HepG2 (cell line): Measurements from ENCODE around the gene NRG4. TPM values are rescaled to one million over a fixed set of nuclear protein-coding genes. Genes with fewer than 3 reads are reported as not detected.

Experiments used
- GABPA ChIP-seq, 2 experiments: IDR thresholded peaks; 2 replicates each; pipeline ENCODE4 v1.6.1; 2011 to 2016; ENCODE audit warnings: low read depth in 2 of 2, low read length in 1 of 2, missing biosample characterization in 1 of 2, missing genetic modification characterization in 1 of 2
- PCBP2 ChIP-seq: fragments of 200-400 bp; formaldehyde crosslinking; optimal IDR thresholded peaks from 2 replicates; pipeline ENCODE3; 2018; ENCODE audit warnings: low read length, low read depth; ENCODE audit not compliant: poor library complexity, severe bottlenecking
- ZNF33B ChIP-seq: sonication (generic); formaldehyde crosslinking; IDR thresholded peaks from 2 replicates; pipeline ENCODE4 v1.5.1; 2020; ENCODE audit warnings: mild to moderate bottlenecking, missing genetic modification reagents
- ZNF768 ChIP-seq: sonication (generic); formaldehyde crosslinking; IDR thresholded peaks from 2 replicates; pipeline ENCODE4 v1.4.0; 2020; ENCODE audit warnings: missing genetic modification reagents
- ZNF780A ChIP-seq: sonication (generic); formaldehyde crosslinking; IDR thresholded peaks from 2 replicates; pipeline ENCODE4 v1.8.0; 2022; ENCODE audit warnings: mild to moderate bottlenecking, missing genetic modification reagents, moderate library complexity
- polyA plus RNA-seq, 8 experiments: library from polyadenylated mRNA; depleted of rRNA in 3 of 8; stranded (reverse) in 7 of 8; unstranded in 1 of 8; fragments of >200 nt; fragmentation: Illumina TruSeq in 4 of 8; extraction: Trizol in 4 of 8; gene quantifications; 2 replicates each; pipeline versions ENCODE4 v1.2.1 to v1.2.3, GENCODE V29; 2011 to 2016; ENCODE audit warnings: low read depth in 4 of 8, missing spikeins in 1 of 8, mixed read lengths in 1 of 8; ENCODE audit not compliant: insufficient read depth in 1 of 8
- total RNA-seq, 5 experiments: library from RNA; depleted of rRNA; stranded (reverse); fragments of >200 nt; fragmentation: Illumina TruSeq; extraction: Trizol; gene quantifications; 2 replicates each; pipeline ENCODE4 v1.2.3, GENCODE V29; 2016; ENCODE audit warnings: low read depth in 1 of 5
- TF ChIP-seq, protein P1 (sequence below): sonication (generic); formaldehyde crosslinking; IDR thresholded peaks from 2 replicates; pipeline ENCODE4 v1.4.0; 2020; ENCODE audit warnings: mild to moderate bottlenecking, low read depth, missing genetic modification reagents
- TF ChIP-seq, protein P2 (sequence below): conservative IDR thresholded peaks from 2 replicates; pipeline ENCODE4 v1.6.1; 2018; ENCODE audit warnings: missing genetic modification reagents
- TF ChIP-seq, protein P3 (sequence below): sonication (generic); formaldehyde crosslinking; IDR thresholded peaks from 2 replicates; pipeline ENCODE4 v1.8.0; 2022; ENCODE audit warnings: missing genetic modification reagents, mild to moderate bottlenecking, moderate library complexity, borderline replicate concordance
- TF ChIP-seq, protein P4 (sequence below), 2 experiments: fragments of 450-650 bp in 1 of 2; sonication (generic) in 1 of 2; formaldehyde crosslinking in 1 of 2; IDR thresholded peaks; 2 replicates each; pipeline versions ENCODE4 v1.6.1 to v1.8.0; 2016 to 2022; ENCODE audit warnings: antibody characterized with exemption in 1 of 2, mild to moderate bottlenecking in 1 of 2, missing genetic modification reagents in 1 of 2

The NRG4 gene
- total and polyA plus RNA-seq, 2 of the 13 experiments (the other 11 are each of a cell fraction or from before 2014, with no cell fraction given): 0.01 TPM; not detected in 1

DNA sequence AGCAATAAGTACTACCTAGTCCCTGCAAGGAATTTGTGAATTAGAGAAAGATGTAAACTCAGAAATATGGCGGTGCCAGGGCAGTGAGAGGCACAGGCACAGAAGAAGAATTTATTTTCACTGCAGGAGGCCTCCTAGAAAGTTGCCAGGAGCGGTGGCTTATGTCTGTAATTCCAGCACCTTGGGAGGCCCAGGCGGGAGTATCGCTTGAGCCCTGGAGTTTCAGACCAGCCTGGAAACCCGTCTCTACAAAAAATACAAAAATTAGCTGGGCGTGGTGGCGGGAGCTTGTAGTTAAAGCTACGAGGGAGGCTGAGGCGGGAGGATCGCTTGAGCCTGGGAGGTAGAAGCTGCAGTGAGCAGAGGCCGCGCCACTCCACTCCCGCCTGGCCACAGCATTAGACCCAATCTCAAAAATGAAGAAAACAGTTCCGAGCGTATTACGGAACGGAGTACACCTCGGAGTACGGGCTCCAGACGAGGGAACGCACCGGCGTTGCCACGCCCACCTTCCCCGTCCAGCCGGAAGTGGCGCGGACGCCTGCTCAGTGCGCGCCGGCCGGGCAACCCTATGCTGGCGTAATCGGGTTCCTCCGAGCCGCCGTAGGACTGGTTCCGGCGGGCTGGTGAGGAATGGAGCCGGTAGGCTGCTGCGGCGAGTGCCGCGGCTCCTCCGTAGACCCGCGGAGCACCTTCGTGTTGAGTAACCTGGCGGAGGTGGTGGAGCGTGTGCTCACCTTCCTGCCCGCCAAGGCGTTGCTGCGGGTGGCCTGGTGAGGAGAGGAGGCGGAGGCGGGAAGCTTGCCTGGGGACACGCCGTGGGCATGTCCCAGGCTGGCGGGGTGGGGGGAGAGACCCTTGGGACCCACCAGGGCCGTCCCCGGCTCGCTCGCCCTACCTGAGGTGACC is 108.6 kb downstream of the NRG4 start, which contains the start of gene FBXO22 (continued):
- TF ChIP-seq, protein P1, sequence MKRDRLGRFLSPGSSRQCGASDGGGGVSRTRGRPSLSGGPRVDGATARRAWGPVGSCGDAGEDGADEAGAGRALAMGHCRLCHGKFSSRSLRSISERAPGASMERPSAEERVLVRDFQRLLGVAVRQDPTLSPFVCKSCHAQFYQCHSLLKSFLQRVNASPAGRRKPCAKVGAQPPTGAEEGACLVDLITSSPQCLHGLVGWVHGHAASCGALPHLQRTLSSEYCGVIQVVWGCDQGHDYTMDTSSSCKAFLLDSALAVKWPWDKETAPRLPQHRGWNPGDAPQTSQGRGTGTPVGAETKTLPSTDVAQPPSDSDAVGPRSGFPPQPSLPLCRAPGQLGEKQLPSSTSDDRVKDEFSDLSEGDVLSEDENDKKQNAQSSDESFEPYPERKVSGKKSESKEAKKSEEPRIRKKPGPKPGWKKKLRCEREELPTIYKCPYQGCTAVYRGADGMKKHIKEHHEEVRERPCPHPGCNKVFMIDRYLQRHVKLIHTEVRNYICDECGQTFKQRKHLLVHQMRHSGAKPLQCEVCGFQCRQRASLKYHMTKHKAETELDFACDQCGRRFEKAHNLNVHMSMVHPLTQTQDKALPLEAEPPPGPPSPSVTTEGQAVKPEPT (CRISPR knock-in tag): peak; percentile 32; the same call in 1 of the 2 replicates
- TF ChIP-seq GABPA (IDR thresholded peaks at IDR 0.05; ENCODE audit: low read depth, low read length): peak; percentile 92
- TF ChIP-seq GABPA (CRISPR knock-in tag; IDR thresholded peaks at IDR 0.05; ENCODE audit: low read depth): peak; percentile 96
- TF ChIP-seq, protein P2, sequence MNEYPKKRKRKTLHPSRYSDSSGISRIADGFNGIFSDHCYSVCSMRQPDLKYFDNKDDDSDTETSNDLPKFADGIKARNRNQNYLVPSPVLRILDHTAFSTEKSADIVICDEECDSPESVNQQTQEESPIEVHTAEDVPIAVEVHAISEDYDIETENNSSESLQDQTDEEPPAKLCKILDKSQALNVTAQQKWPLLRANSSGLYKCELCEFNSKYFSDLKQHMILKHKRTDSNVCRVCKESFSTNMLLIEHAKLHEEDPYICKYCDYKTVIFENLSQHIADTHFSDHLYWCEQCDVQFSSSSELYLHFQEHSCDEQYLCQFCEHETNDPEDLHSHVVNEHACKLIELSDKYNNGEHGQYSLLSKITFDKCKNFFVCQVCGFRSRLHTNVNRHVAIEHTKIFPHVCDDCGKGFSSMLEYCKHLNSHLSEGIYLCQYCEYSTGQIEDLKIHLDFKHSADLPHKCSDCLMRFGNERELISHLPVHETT (CRISPR knock-in tag): peak; percentile 79
- TF ChIP-seq ZNF768: peak; percentile 76; the same call in 1 of the 2 replicates
- TF ChIP-seq ZNF780A: peak; percentile 57
- TF ChIP-seq, protein P3, sequence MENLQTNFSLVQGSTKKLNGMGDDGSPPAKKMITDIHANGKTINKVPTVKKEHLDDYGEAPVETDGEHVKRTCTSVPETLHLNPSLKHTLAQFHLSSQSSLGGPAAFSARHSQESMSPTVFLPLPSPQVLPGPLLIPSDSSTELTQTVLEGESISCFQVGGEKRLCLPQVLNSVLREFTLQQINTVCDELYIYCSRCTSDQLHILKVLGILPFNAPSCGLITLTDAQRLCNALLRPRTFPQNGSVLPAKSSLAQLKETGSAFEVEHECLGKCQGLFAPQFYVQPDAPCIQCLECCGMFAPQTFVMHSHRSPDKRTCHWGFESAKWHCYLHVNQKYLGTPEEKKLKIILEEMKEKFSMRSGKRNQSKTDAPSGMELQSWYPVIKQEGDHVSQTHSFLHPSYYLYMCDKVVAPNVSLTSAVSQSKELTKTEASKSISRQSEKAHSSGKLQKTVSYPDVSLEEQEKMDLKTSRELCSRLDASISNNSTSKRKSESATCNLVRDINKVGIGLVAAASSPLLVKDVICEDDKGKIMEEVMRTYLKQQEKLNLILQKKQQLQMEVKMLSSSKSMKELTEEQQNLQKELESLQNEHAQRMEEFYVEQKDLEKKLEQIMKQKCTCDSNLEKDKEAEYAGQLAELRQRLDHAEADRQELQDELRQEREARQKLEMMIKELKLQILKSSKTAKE (CRISPR knock-in tag): peak; percentile 76; the same call in 1 of the 2 replicates
- TF ChIP-seq ZNF33B (CRISPR knock-in tag): peak; percentile 82; the same call in 1 of the 2 replicates
- TF ChIP-seq PCBP2: no peak
- TF ChIP-seq, protein P4, sequence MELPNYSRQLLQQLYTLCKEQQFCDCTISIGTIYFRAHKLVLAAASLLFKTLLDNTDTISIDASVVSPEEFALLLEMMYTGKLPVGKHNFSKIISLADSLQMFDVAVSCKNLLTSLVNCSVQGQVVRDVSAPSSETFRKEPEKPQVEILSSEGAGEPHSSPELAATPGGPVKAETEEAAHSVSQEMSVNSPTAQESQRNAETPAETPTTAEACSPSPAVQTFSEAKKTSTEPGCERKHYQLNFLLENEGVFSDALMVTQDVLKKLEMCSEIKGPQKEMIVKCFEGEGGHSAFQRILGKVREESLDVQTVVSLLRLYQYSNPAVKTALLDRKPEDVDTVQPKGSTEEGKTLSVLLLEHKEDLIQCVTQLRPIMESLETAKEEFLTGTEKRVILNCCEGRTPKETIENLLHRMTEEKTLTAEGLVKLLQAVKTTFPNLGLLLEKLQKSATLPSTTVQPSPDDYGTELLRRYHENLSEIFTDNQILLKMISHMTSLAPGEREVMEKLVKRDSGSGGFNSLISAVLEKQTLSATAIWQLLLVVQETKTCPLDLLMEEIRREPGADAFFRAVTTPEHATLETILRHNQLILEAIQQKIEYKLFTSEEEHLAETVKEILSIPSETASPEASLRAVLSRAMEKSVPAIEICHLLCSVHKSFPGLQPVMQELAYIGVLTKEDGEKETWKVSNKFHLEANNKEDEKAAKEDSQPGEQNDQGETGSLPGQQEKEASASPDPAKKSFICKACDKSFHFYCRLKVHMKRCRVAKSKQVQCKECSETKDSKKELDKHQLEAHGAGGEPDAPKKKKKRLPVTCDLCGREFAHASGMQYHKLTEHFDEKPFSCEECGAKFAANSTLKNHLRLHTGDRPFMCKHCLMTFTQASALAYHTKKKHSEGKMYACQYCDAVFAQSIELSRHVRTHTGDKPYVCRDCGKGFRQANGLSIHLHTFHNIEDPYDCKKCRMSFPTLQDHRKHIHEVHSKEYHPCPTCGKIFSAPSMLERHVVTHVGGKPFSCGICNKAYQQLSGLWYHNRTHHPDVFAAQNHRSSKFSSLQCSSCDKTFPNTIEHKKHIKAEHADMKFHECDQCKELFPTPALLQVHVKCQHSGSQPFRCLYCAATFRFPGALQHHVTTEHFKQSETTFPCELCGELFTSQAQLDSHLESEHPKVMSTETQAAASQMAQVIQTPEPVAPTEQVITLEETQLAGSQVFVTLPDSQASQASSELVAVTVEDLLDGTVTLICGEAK (IDR thresholded peaks at IDR 0.05): peak; percentile 81
- TF ChIP-seq, protein P4 (CRISPR knock-in tag; IDR thresholded peaks at IDR 0.05): peak; percentile 91
